COLO668 (cell line): ENCODE data around the gene DYRK2.
"Not testable (repeated sequence)": the region's sequence is repeated elsewhere in the genome, so short reads cannot be mapped to it uniquely, and the experiment has no call there.

Source experiments
- DNase-seq: peaks from one replicate; lab custom pipeline; 2025; ENCODE audit not compliant: unreplicated experiment; lab: John Stamatoyannopoulos, UW

Gene DYRK2

GRCh38 chr12:67669217-67669933 lies 20.8 kb downstream of the DYRK2 start:
- no peak for DNase-seq

DNA sequence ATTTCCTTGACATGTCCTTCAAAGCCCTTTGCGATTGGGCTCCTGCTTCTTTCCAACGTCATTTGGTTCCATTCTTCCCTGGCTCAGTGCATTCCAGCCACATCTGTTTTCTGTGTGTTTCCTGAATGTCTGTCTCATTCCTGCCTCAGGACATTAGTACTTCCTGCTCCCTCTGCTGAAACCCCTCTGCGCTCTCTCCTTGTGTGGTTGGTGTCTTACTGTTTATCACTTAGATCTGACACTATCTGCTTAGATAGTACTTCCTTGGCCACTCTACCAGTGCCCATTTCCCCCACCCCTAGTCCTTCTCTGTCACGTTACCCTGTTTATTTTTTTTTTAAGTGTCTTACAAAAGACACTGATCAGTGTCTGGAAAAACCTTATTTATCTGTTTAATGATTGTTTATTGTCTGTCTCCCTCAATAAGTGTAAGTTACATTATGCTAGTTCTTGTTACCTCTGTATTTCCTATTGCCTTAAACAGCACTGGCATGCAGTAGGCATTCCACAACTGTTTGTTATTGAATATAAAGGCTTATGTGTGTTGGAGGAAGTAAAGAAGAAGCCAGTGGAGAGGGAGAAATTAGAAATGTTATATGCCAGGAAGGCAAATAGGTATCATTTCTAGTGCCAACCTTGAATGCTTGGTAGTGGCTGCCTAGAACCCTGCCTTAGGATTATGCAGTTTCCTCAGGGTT lies 21.5 kb downstream of the DYRK2 start:
- no peak for DNase-seq

DNA sequence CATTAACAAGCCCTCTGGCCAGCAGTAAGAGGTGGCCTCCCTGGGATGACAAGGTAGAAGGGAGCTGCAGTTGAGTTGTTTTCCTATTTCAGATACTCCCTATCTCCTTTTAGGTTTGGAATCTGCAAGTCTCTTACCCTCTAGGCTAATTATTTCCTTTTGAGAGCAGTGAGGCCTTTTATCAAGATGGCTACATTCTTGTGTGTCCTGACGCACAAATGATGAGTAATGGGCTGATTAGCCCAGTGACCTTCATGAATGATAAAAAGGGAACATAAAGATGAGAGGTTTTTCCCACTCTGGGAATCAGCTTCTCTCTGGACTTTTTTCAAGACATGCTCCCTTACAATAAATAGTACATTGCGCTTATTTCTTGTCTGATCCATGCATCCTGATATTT lies 22.9 kb downstream of the DYRK2 start:
- no peak for DNase-seq

DNA sequence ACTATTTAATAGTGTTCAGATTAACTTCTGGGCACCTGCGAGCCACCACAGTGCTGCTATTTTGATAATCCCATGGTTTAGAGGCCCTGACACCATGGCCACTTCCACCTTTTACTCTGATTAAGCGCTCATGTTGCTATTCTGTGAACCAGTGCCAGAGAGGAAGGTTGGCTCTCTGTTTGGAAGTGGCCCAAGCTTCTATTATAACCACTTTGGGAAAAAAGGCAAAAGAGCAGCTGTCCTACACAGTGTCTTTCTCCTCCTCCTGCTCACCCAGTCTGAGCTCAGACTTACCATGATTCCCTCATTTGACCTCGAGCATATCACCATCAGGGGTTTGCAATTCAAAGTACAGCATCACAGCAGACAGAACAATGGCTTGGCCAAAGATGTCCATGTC lies 23.3 kb downstream of the DYRK2 start:
- no peak for DNase-seq

DNA sequence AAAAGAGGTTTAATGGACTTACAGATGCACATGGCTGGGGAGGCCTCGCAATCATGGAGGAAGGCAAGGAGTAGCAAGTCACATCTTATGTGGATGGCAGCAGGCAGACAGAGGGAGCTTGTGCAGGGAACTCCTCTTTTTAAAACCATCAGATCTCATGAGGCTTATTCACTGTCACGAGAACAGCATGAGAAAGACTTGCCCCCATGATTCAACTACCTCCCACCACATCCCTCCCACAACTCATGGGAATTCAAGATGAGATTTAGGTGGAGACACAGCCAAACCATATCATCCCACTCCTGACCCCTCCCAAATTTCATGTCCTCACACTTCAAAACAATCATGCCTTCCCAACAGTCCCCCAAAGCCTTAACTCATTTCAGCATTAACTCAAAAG lies 24.0 kb downstream of the DYRK2 start:
- not testable (repeated sequence) for DNase-seq

DNA sequence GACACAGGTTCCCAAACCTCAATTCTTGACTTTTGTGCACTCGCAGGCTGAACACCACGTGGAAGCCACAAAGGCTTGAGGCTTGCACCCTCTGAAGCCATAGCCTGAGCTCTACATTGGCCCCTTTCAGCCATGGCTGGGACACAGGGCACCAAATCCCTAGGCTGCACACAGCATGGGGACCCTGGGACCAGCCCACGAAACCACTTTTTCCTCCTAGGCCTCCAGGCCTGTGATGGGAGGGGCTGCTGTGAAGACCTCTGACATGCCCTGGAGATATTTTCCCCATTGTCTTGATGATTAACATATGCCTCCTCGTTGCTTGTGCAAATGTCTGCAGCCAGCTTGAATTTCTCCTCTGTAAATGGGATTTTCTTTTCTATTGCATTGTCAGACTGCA lies 25.0 kb downstream of the DYRK2 start:
- DNase-seq, result not testable (repeated sequence)

- no peak for DNase-seq
Measured at GRCh38 chr12:67674417-67674816, 25.9 kb downstream of the DYRK2 start.

- no peak for DNase-seq
Measured at GRCh38 chr12:67676624-67677023, 28.1 kb downstream of the DYRK2 start.

DNA sequence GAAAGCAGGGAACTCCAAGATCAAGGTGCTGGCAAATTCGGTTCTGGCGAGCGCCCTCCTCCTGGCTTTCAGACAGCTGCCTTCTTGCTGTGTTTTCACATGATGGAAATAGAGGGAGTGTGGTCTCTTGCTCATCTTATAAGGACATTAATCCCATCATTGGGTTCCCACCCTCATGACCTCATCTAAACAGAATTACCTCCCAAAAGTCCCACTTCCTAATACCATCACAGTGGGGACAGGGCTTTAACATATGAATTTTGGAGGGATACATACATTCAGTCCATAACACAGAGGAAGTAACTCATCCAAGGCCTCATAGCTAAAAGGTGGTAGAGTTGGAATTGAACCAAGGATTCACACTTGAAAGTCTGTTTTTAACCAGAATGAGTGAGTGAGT lies 28.6 kb downstream of the DYRK2 start:
- no peak for DNase-seq

- DNase-seq, result no peak
Measured at GRCh38 chr12:67681105-67681778, 32.7 kb downstream of the DYRK2 start.

DNA sequence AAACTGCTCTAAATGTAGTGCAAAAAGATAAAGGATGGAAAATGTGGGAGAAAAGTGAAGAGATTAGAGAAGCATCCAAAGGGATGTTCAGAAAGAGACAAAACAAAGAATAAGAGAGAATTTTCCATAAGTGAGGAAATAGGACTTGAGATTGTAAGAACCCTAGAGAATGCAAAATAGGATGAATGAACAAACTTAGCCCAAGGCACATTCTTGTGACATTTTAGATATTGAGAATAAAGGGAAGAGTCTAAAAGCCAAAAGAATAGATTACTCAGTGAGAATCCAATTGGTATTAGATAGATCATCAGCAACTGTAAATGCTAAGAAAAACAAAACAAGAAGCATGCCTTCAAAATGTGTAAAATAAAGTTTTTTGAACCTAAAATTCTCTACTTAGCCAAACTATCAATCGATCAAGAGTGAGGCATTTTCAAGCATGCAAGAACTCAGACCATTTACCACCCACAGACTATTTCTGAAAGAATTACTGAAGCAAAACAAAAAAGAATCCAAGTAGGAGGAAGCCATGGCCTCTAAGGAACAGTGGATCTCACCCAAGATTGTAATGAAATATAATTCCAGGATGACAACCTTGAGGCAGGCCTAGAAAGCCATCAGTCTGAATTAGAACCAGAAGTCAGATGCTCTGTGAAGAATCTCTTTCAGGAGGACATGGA lies 33.5 kb downstream of the DYRK2 start:
- DNase-seq, result no peak

GRCh38 chr12:67689385-67689784 lies 40.8 kb downstream of the DYRK2 start:
- no peak for DNase-seq

DNA sequence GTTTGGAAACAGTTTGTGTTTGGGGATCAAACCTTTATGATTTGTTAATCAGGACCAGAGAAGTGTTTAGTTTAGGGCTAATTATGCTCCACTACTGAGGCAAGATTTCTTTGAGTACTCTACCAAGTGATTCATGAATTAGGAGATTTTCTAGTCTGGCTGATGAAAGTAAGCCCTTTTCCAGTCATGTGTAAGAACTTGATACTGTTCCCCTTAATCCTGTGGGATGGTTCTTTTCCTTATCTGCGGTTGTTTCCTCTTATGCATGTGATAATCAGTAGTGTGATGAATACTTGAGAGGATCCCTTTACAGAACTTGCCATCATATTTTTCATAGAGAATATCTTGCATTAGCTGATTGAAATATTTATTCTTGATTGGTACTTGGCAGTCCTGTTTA lies 42.1 kb downstream of the DYRK2 start:
- no peak for DNase-seq

- DNase-seq, result no peak
Measured at GRCh38 chr12:67691220-67691619, 42.7 kb downstream of the DYRK2 start.

- DNase-seq, result no peak
Measured at GRCh38 chr12:67692135-67692534, 43.6 kb downstream of the DYRK2 start.

GRCh38 chr12:67692966-67693365 lies 44.4 kb downstream of the DYRK2 start:
- no peak for DNase-seq

- DNase-seq, result no peak
Measured at GRCh38 chr12:67693894-67694293, 45.3 kb downstream of the DYRK2 start.

GRCh38 chr12:67694306-67694900 lies 45.9 kb downstream of the DYRK2 start:
- no peak for DNase-seq

GRCh38 chr12:67695974-67696373 lies 47.4 kb downstream of the DYRK2 start:
- no peak for DNase-seq

DNA sequence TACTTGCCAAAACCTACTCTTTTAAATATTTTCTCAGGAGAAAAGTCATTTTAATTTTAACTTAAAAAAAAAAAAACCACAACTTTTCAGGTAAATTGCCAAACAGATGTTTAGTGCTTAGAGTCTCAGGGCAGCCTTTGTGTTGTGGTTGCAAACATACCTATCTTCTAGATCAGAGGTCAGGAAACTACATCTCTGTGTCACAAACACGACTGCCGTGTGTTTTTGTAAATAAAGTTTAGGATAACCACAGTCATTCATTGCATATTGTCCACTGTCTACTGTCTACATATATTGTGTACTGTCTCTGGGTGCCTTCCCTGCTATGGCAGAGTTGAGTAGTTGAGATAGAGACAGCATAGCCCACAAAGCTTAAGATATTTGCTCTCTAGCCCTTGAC lies 48.9 kb downstream of the DYRK2 start:
- DNase-seq, result no peak

- no peak for DNase-seq
Measured at GRCh38 chr12:67697967-67698366, 49.4 kb downstream of the DYRK2 start.
